H1 (cell line): Measurements from ENCODE around the gene MDH1. TPM values are rescaled to one million over a fixed set of nuclear protein-coding genes. Genes with fewer than 3 reads are reported as not detected.

Experiments
- CTCF ChIA-PET: fragments of 300-600 bp; sonication (Branson Sonifier 250); formaldehyde crosslinking; loops from one replicate; lab custom pipeline; 2021; ENCODE audit not compliant: partially characterized antibody; lab: Charles Lee
- POLR2A ChIA-PET: fragments of 300-600 bp; sonication (Branson Sonifier 250); formaldehyde crosslinking; loops from one replicate; lab custom pipeline; 2021; ENCODE audit warnings: inconsistent platforms; ENCODE audit not compliant: partially characterized antibody; lab: Charles Lee
- DNase-seq, 2 experiments: peaks; one replicate each; pipeline versions ENCODE4 v3.0.0 to v3.0.0-alpha.2; 2010 to 2022; ENCODE audit warnings: low spot score in 2 of 2, low read depth in 1 of 2, mixed read lengths in 1 of 2
- FAIRE-seq: peaks from 2 replicates; lab custom pipeline; 2011; peaks lifted over from hg19 to GRCh38; lab: Jason Lieb, UNC
- H2AFZ ChIP-seq: 2 replicates; pipeline ENCODE4 v1.8.1; 2012; ENCODE audit warnings: low read length, inconsistent platforms
- H2AK5ac ChIP-seq: 2 replicates; pipeline ENCODE4 v1.6.1; 2013; ENCODE audit warnings: low read depth, low read length
- H2BK120ac ChIP-seq: replicated peaks from 2 replicates; pipeline ENCODE3; 2013; ENCODE audit warnings: low read depth, low read length, inconsistent platforms
- H2BK12ac ChIP-seq: 2 replicates; pipeline ENCODE4 v1.6.1; 2013; ENCODE audit warnings: low read depth, low read length
- H2BK15ac ChIP-seq: 2 replicates; pipeline ENCODE4 v1.6.1; 2013; ENCODE audit warnings: low read length
- H2BK20ac ChIP-seq: 2 replicates; pipeline ENCODE4 v1.6.1; 2013; ENCODE audit warnings: low read length
- H2BK5ac ChIP-seq: 2 replicates; pipeline ENCODE4 v1.6.1; 2013; ENCODE audit warnings: low read depth, low read length
- H3K14ac ChIP-seq: 2 replicates; pipeline ENCODE4 v1.6.1; 2013; ENCODE audit warnings: inconsistent platforms; ENCODE audit not compliant: insufficient read length
- H3K18ac ChIP-seq: 2 replicates; pipeline ENCODE4 v1.6.1; 2013; ENCODE audit warnings: low read length; ENCODE audit errors: extremely low read depth
- H3K23ac ChIP-seq: 2 replicates; pipeline ENCODE4 v1.6.1; 2013; ENCODE audit warnings: inconsistent platforms; ENCODE audit not compliant: insufficient read length
- H3K23me2 ChIP-seq: 2 replicates; pipeline ENCODE4 v1.6.1; 2013; ENCODE audit warnings: low read depth, low read length
- H3K27ac ChIP-seq: 2 replicates; pipeline ENCODE4 v1.6.1; 2011; ENCODE audit warnings: low read depth, low read length, inconsistent platforms
- H3K27me3 ChIP-seq, 4 experiments: replicated peaks in 1 of 4; 1 replicate in 1 of 4; 2 replicates in 3 of 4; pipeline versions ENCODE4 v1.6.1 to v1.8.1; 2011 to 2013; ENCODE audit warnings: low read length in 3 of 4, mild to moderate bottlenecking in 3 of 4, inconsistent platforms in 2 of 4, mixed read lengths in 2 of 4, moderate library complexity in 1 of 4; ENCODE audit not compliant: control insufficient read depth in 3 of 4, insufficient read depth in 3 of 4; ENCODE audit errors: extremely low read depth in 1 of 4
- H3K36me3 ChIP-seq, 4 experiments: 2 replicates each; pipeline versions ENCODE4 v1.6.1 to v1.8.1; 2011 to 2013; ENCODE audit warnings: mild to moderate bottlenecking in 4 of 4, low read length in 3 of 4, moderate library complexity in 2 of 4, control low read depth in 1 of 4, inconsistent platforms in 1 of 4; ENCODE audit not compliant: insufficient read depth in 4 of 4, control insufficient read depth in 2 of 4
- H3K4ac ChIP-seq: replicated peaks from 2 replicates; pipeline ENCODE3; 2013; ENCODE audit warnings: low read length, low read depth, mixed read lengths, inconsistent platforms; ENCODE audit not compliant: insufficient read length
- H3K4me1 ChIP-seq, 4 experiments: replicated peaks in 1 of 4; 1 replicate in 1 of 4; 2 replicates in 3 of 4; pipeline versions ENCODE4 v1.6.1 to v1.8.1; 2011 to 2013; ENCODE audit warnings: low read length in 3 of 4, inconsistent platforms in 2 of 4, mixed read lengths in 1 of 4; ENCODE audit not compliant: insufficient read depth in 4 of 4, control insufficient read depth in 3 of 4
- H3K4me2 ChIP-seq, 2 experiments: 2 replicates each; pipeline versions ENCODE4 v1.6.1 to v1.8.1; 2011 to 2013; ENCODE audit warnings: low read depth in 2 of 2, low read length in 2 of 2, control low read depth in 1 of 2, inconsistent platforms in 1 of 2, mild to moderate bottlenecking in 1 of 2; ENCODE audit not compliant: insufficient read depth in 1 of 2
- H3K4me3 ChIP-seq, 4 experiments: fragments of 200-600, 300-600 bp in 1 of 4; sonication (generic), shearing (Covaris generic), sonication (Bioruptor Twin) in 1 of 4; 2 replicates each; pipeline versions ENCODE4 v1.5.1 to v1.8.1; 2011 to 2016; ENCODE audit warnings: low read length in 4 of 4, low read depth in 3 of 4, control low read depth in 2 of 4, inconsistent platforms in 2 of 4, mild to moderate bottlenecking in 2 of 4, mixed read lengths in 1 of 4, moderate library complexity in 1 of 4; ENCODE audit not compliant: insufficient read depth in 2 of 4; ENCODE audit errors: extremely low read depth in 1 of 4
- H3K56ac ChIP-seq: replicated peaks from 2 replicates; pipeline ENCODE3; 2013; ENCODE audit warnings: low read depth, mild to moderate bottlenecking, mixed read lengths, low read length, inconsistent platforms; ENCODE audit not compliant: insufficient read length
- H3K79me1 ChIP-seq: 2 replicates; pipeline ENCODE4 v1.6.1; 2013; ENCODE audit warnings: low read depth, low read length, control low read depth
- H3K79me2 ChIP-seq, 2 experiments: 2 replicates each; pipeline versions ENCODE4 v1.6.1 to v1.8.1; 2012 to 2013; ENCODE audit warnings: low read length in 2 of 2, mild to moderate bottlenecking in 2 of 2, inconsistent platforms in 1 of 2; ENCODE audit not compliant: insufficient read depth in 2 of 2, control insufficient read depth in 1 of 2
- H3K9ac ChIP-seq, 4 experiments: replicated peaks in 1 of 4; 1 replicate in 1 of 4; 2 replicates in 3 of 4; pipeline versions ENCODE4 v1.6.1 to v1.8.1; 2011 to 2013; ENCODE audit warnings: low read depth in 3 of 4, low read length in 3 of 4, control low read depth in 2 of 4, mild to moderate bottlenecking in 2 of 4, moderate library complexity in 2 of 4, inconsistent platforms in 1 of 4; ENCODE audit errors: extremely low read depth in 1 of 4
- H3K9me3 ChIP-seq, 2 experiments: 2 replicates each; pipeline versions ENCODE4 v1.6.1 to v1.8.1; 2012 to 2013; ENCODE audit warnings: mild to moderate bottlenecking in 2 of 2, moderate library complexity in 2 of 2, control low read depth in 1 of 2, inconsistent platforms in 1 of 2, low read depth in 1 of 2, low read length in 1 of 2, mixed read lengths in 1 of 2; ENCODE audit not compliant: insufficient read depth in 2 of 2
- H4K20me1 ChIP-seq, 2 experiments: replicated peaks in 1 of 2; 2 replicates each; pipeline versions ENCODE3 to v1.8.1; 2011 to 2013; ENCODE audit warnings: inconsistent platforms in 2 of 2, low read length in 2 of 2, mild to moderate bottlenecking in 1 of 2; ENCODE audit not compliant: insufficient read depth in 2 of 2, control insufficient read depth in 1 of 2
- H4K5ac ChIP-seq: 2 replicates; pipeline ENCODE4 v1.6.1; 2013; ENCODE audit warnings: low read length, low read depth, mixed read lengths, inconsistent platforms; ENCODE audit not compliant: insufficient read length
- H4K8ac ChIP-seq: 2 replicates; pipeline ENCODE4 v1.8.0; 2013; ENCODE audit warnings: mild to moderate bottlenecking, moderate library complexity, low read length, inconsistent platforms; ENCODE audit not compliant: insufficient read depth; ENCODE audit errors: extremely low read depth
- H4K91ac ChIP-seq: replicated peaks from 2 replicates; pipeline ENCODE3; 2013; ENCODE audit warnings: low read length, mixed read lengths, inconsistent platforms; ENCODE audit not compliant: insufficient read length
- EGR1 ChIP-seq: IDR thresholded peaks from 2 replicates; pipeline ENCODE4 v1.6.1; 2011; ENCODE audit warnings: low read depth, low read length, borderline replicate concordance
- MAFK ChIP-seq: IDR thresholded peaks from 2 replicates; pipeline ENCODE4 v1.6.1; 2012; ENCODE audit warnings: low read depth, mild to moderate bottlenecking, improper control_type of control experiment, low read length
- RXRA ChIP-seq: IDR thresholded peaks from 2 replicates; pipeline ENCODE4 v1.6.1; 2011; ENCODE audit warnings: low read depth, mild to moderate bottlenecking, low read length, moderate library complexity; ENCODE audit not compliant: insufficient read depth
- WGBS, 2 experiments: shearing (Covaris generic) in 1 of 2; methylation state at CpG; one replicate each; pipeline versions ENCODE4 v1.1.6 to v1.1.7; 2013 to 2015; ENCODE audit warnings: low lambda C conversion rate in 2 of 2, mixed read lengths in 2 of 2, inconsistent platforms in 1 of 2, low coverage in 1 of 2, missing lambda C conversion rate in 1 of 2; ENCODE audit not compliant: insufficient replicate concordance in 2 of 2, insufficient coverage in 1 of 2, insufficient read length in 1 of 2; ENCODE audit errors: extremely low coverage in 1 of 2, missing lambda C conversion rate in 1 of 2; 5-methylcytosine and 5-hydroxymethylcytosine counted together
- polyA plus RNA-seq, 7 experiments: library from polyadenylated mRNA; depleted of rRNA in 3 of 7; stranded (reverse) in 5 of 7; unstranded in 2 of 7; fragments of >200 nt in 5 of 7; fragments of 200-250 nt in 2 of 7; gene quantifications; 1 replicate in 5 of 7; 2 replicates in 1 of 7; 4 replicates in 1 of 7; pipeline versions ENCODE4 v1.2.1 to v1.2.3, GENCODE V29; 2011 to 2013; ENCODE audit warnings: missing spikeins in 2 of 7, mixed read lengths in 2 of 7
- total RNA-seq: library from RNA; stranded (reverse); fragmentation: NEBNext Ultra II Directional; extraction: Animal tissue kit (Norgen Biotek cat#: 25700); gene quantifications from 2 replicates; pipeline ENCODE4 v1.2.1, GENCODE V29; 2021

Gene MDH1
- total and polyA plus RNA-seq, 2 of the 8 experiments (the other 6 are each of a cell fraction or from before 2014, with no cell fraction given): 353 to 376 TPM

- FAIRE-seq (no peak), DNase-seq (no peak)
- H3K4me2 ChIP-seq: no peak overlapping the region
- no peak overlapping the region for H3K4me3 ChIP-seq
- no peak overlapping the region for H4K5ac ChIP-seq
- TF ChIP-seq EGR1 (no peak), RXRA (no peak), MAFK (no peak)
- peaks cover 0 to 3% (median 0%) of the 10 kb centered on the region in 4 experiments; a peak in 1 of 7 replicates for H3K4me1 ChIP-seq
- H3K4ac ChIP-seq: no peak overlapping the region
- H2BK120ac ChIP-seq: no peak overlapping the region
- no peaks in the 10 kb centered on the region for H3K9me3 ChIP-seq
- H4K8ac ChIP-seq: no peak overlapping the region
- H2BK15ac ChIP-seq: no peak overlapping the region
- H3K56ac ChIP-seq: no peak overlapping the region
- CTCF ChIA-PET: no interaction called here
- no peaks in the 10 kb centered on the region for H3K79me1 ChIP-seq
- peaks cover 0 to 57% of the 10 kb centered on the region in 2 experiments; a peak in 2 of 4 replicates for H3K79me2 ChIP-seq
- no peaks in the 10 kb centered on the region for H3K23me2 ChIP-seq
- 92% methylated on average over 6 of the region's 6 CpGs; no CpG with 5 or more reads in 1 of the 2 experiments for WGBS, 2 experiments
- H3K9ac ChIP-seq: no peak overlapping the region
- no peak overlapping the region for H2AFZ ChIP-seq
- H3K14ac ChIP-seq: no peak overlapping the region
- no peaks in the 10 kb centered on the region for H4K20me1 ChIP-seq
- POLR2A ChIA-PET: no interaction called here
- no peak overlapping the region for H2BK20ac ChIP-seq
- no peak overlapping the region for H2BK12ac ChIP-seq
- H3K23ac ChIP-seq: no peak overlapping the region
- no peak overlapping the region for H3K18ac ChIP-seq
- H2BK5ac ChIP-seq: no peak overlapping the region
- no peak overlapping the region for H4K91ac ChIP-seq
- no peaks in the 10 kb centered on the region for H3K36me3 ChIP-seq
- no peak overlapping the region for H2AK5ac ChIP-seq
- H3K27me3 ChIP-seq: no peaks in the 10 kb centered on the region
- no peak overlapping the region for H3K27ac ChIP-seq
Observed at GRCh38 chr2:63539416-63540162, 49.2 kb upstream of the MDH1 start.
